ENCODE measurements around the gene NOS1AP. TPM values are rescaled to one million over a fixed set of nuclear protein-coding genes. Genes with fewer than 3 reads are reported as not detected.
A peak's percentile ranks its signal among the peaks of the same experiment; 100 is the strongest.
"Not testable (repeated sequence)": the region's sequence is repeated elsewhere in the genome, so short reads cannot be mapped to it uniquely, and the experiment has no call there.

The NOS1AP gene
- total RNA-seq, 1 donor from 2014 or later, result 4.9 TPM

DNA sequence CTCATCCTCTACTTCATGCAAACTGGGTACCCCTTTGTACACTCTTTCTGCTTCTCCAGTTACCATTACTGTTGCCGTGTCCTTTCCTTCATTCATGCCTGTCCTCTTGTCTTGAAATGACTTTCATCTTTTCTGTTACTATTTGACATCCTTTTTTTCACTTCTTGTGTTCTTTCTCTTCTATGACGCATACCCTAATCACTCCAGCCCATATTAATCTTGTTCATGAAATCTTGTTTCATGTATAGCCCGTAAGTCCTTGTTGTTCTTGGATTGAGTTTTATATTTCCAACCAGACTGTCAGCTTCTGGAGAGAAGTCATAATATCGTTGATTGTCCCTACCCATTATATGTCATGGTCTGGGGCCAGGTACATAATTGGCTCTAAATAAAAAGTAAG, 126.1 kb downstream of the NOS1AP start:
- DNase-seq (no peak), ATAC-seq (no peak)
- TF ChIP-seq, protein P1, sequence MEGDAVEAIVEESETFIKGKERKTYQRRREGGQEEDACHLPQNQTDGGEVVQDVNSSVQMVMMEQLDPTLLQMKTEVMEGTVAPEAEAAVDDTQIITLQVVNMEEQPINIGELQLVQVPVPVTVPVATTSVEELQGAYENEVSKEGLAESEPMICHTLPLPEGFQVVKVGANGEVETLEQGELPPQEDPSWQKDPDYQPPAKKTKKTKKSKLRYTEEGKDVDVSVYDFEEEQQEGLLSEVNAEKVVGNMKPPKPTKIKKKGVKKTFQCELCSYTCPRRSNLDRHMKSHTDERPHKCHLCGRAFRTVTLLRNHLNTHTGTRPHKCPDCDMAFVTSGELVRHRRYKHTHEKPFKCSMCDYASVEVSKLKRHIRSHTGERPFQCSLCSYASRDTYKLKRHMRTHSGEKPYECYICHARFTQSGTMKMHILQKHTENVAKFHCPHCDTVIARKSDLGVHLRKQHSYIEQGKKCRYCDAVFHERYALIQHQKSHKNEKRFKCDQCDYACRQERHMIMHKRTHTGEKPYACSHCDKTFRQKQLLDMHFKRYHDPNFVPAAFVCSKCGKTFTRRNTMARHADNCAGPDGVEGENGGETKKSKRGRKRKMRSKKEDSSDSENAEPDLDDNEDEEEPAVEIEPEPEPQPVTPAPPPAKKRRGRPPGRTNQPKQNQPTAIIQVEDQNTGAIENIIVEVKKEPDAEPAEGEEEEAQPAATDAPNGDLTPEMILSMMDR (IDR thresholded peaks at IDR 0.05), result no peak
- intact Hi-C loops (cut with DNase I), result no loop called here
- no peak overlapping the region for H3K27ac ChIP-seq
- no peaks in the 10 kb centered on the region for H3K27me3 ChIP-seq
- no peak overlapping the region for H3K4me3 ChIP-seq
- H3K4me1 ChIP-seq, result peaks cover 6% of the 10 kb centered on the region
- H3K9me3 ChIP-seq, result no peaks in the 10 kb centered on the region
- H3K36me3 ChIP-seq, result no peaks in the 10 kb centered on the region

DNA sequence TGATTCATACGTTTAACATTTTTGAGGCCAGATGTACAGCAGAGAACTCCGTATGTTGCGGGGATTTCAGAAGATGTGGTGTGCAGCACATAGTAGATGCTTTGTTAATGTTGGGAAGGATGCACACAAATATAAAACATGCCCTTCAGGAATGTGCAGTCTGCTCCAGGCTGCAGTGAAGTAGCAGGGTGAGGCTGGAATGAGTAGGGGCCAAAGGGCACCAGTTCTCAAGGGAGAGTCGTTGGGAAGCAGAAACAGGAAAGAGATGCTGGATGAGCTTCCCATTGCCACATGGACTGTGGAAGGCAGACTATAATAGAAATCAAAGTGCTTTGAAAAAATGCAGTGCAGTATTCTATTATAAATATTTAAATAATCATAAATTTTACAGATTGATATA, 126.9 kb downstream of the NOS1AP start:
- H3K36me3 ChIP-seq, result no peaks in the 10 kb centered on the region
- TF ChIP-seq, protein P1 (IDR thresholded peaks at IDR 0.05), result no peak
- ATAC-seq, result no peak
- no peak for DNase-seq
- no peaks in the 10 kb centered on the region for H3K27me3 ChIP-seq
- no peaks in the 10 kb centered on the region for H3K9me3 ChIP-seq
- no peak overlapping the region for H3K27ac ChIP-seq
- intact Hi-C loops (cut with DNase I), result no loop called here
- H3K4me3 ChIP-seq, result no peak overlapping the region
- H3K4me1 ChIP-seq, result peaks cover 6% of the 10 kb centered on the region

GRCh38 chr1:162197041-162197531, 127.6 kb downstream of the NOS1AP start:
- Histone ChIP-seq H3K4me1 (peaks cover 4% of the 10 kb centered on the region), H3K9me3 (no peaks in the 10 kb centered on the region), H3K27me3 (no peaks in the 10 kb centered on the region), H3K27ac (no peak overlapping the region), H3K36me3 (no peaks in the 10 kb centered on the region), H3K4me3 (no peak overlapping the region)
- TF ChIP-seq, protein P1 (IDR thresholded peaks at IDR 0.05), result no peak
- intact Hi-C loops (cut with DNase I), result no loop called here
- ATAC-seq (no peak), DNase-seq (no peak)

DNA sequence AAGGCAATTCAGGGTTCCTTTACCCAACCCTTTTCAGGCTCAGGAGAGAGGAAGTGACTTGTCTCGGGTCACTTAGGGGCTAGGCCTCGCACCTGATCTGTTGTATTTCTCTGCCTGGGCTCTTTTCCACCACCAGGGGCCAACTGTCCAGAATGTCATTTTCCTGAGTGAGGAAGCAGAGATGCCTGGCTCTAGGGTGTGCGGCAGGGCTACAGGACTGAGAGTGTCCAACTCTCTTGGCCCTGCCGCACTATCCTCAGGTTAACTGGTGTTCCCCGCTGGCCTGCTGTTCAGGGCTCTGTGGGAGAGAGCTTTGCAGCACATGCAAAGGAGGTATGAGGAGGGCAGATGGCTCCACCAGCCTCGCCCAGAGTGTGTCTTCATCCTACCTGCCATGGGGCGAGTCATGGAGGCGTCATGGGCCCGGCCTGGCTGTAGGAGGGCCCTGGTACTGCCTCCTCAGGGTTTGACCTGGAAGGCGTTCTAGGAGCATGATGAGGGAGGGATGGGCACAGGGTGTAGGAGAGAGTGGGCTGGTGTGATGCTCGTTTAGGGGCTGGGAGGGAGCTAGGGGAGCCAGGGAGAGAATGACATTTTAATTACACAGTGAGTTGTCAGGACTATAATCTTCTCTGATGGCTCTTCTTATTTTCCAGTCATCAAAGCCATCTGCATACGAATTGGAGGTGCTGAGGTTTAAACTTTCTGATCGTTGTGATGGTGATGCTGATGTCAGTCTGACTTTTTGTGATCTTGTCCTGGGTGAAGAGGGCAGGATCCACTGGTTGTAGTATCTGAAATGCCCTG, 128.3 kb downstream of the NOS1AP start:
- DNase-seq (no peak), ATAC-seq (peak; percentile 28)
- Histone ChIP-seq H3K36me3 (no peaks in the 10 kb centered on the region), H3K4me3 (no peak overlapping the region), H3K27ac (no peak overlapping the region), H3K4me1 (no peaks in the 10 kb centered on the region), H3K27me3 (no peaks in the 10 kb centered on the region), H3K9me3 (no peaks in the 10 kb centered on the region)
- intact Hi-C loops (cut with DNase I), result no loop called here
- TF ChIP-seq, protein P1 (IDR thresholded peaks at IDR 0.05), result no peak

- H3K27me3 ChIP-seq, result no peaks in the 10 kb centered on the region
- no peaks in the 10 kb centered on the region for H3K9me3 ChIP-seq
- TF ChIP-seq, protein P1 (IDR thresholded peaks at IDR 0.05), result no peak
- DNase-seq, result no peak
- no peak for ATAC-seq
- H3K27ac ChIP-seq, result no peak overlapping the region
- no peak overlapping the region for H3K4me3 ChIP-seq
- H3K36me3 ChIP-seq, result no peaks in the 10 kb centered on the region
- no peaks in the 10 kb centered on the region for H3K4me1 ChIP-seq
- intact Hi-C loops (cut with DNase I), result no loop called here
Measured at GRCh38 chr1:162200096-162200847, 130.8 kb downstream of the NOS1AP start.

DNA sequence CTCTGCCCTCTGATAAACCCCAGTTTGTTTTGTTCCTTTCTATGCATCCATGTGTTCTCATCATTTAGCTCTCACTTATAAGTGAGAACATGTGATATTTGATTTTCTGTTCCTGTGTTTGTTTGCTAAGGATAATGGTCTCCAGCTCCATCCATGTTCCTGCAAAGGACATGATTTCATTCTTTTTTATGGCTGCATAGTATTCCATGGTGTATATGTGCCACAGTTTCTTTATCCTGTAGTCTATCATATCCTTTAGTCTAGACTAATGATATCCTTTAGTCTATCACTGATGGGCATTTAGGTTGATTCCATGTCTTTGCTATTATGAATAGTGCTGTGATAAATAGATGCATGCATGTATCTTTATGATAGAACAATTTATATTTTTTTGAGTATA, 131.6 kb downstream of the NOS1AP start:
- DNase-seq; ATAC-seq; H3K27ac ChIP-seq; intact Hi-C loops (cut with DNase I); H3K4me1 ChIP-seq; H3K27me3 ChIP-seq; H3K9me3 ChIP-seq; H3K36me3 ChIP-seq; H3K4me3 ChIP-seq: not testable (repeated sequence)

Measured in upper lobe of right lung (tissue), 1 donor.